Measurements from ENCODE around the gene CRISP1.
"Not testable (repeated sequence)": the region's sequence is repeated elsewhere in the genome, so short reads cannot be mapped to it uniquely, and the experiment has no call there.

CRISP1 gene, protein sequence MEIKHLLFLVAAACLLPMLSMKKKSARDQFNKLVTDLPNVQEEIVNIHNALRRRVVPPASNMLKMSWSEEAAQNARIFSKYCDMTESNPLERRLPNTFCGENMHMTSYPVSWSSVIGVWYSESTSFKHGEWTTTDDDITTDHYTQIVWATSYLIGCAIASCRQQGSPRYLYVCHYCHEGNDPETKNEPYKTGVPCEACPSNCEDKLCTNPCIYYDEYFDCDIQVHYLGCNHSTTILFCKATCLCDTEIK
- total RNA-seq = 0 reads per million in 4 donors

- no peak for DNase-seq
Observed at GRCh38 chr6:49866485-49866943, at the start of gene CRISP1. TSS of gene CRISP1 (minus strand) at chr6:49866535. CDS start at chr6:49857400, 9,135 bp downstream.

- DNase-seq = no peak
Observed at GRCh38 chr6:49915035-49915434, 48.7 kb upstream of the CRISP1 start.

- no peak for DNase-seq
Observed at GRCh38 chr6:49913636-49914375, 47.5 kb upstream of the CRISP1 start.

- no peak for DNase-seq
Observed at GRCh38 chr6:49912196-49912595, 45.9 kb upstream of the CRISP1 start.

GRCh38 chr6:49911252-49911651, 44.9 kb upstream of the CRISP1 start:
- no peak for DNase-seq

DNA sequence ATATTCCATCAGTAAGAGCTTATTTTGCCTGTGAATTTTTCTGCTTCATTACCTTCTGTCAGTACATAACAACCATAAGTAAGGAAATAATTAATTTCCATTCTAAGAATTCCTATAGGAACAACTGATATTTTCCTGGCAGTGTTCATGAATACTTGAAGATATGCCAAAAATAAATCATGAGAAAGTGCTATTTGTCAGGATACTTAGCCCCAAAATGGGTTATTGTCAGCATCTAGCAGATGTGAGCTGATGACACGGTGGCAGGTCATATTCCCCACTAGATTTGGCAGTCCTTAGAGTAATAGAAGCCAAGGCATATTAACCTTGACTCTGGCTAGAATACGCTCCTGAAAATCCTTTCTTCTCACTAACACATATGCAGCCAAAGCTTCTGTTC, 43.2 kb upstream of the CRISP1 start:
- no peak for DNase-seq

DNA sequence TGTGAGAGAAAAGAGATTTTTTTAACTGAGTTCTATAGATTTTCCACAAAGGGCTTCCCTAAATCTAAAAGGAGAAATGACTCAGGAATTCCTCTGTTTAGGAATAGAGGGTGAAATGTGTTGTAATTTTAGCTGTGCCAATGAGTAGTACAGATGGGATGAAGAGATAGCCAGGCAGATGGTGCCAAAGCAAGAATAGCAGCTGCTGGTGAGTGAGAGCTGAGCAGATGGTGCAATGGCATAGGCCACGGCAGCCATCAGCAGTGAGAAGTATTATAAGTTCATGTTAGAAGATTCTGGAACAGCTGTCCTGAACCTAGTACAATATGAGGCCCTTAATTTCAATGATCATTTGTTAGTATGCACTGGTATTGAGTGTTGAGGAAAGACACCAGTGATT, 40.2 kb upstream of the CRISP1 start:
- DNase-seq = no peak

- no peak for DNase-seq
Observed at GRCh38 chr6:49905296-49905695, 39.0 kb upstream of the CRISP1 start.

GRCh38 chr6:49902856-49903255, 36.5 kb upstream of the CRISP1 start:
- DNase-seq = no peak

DNA sequence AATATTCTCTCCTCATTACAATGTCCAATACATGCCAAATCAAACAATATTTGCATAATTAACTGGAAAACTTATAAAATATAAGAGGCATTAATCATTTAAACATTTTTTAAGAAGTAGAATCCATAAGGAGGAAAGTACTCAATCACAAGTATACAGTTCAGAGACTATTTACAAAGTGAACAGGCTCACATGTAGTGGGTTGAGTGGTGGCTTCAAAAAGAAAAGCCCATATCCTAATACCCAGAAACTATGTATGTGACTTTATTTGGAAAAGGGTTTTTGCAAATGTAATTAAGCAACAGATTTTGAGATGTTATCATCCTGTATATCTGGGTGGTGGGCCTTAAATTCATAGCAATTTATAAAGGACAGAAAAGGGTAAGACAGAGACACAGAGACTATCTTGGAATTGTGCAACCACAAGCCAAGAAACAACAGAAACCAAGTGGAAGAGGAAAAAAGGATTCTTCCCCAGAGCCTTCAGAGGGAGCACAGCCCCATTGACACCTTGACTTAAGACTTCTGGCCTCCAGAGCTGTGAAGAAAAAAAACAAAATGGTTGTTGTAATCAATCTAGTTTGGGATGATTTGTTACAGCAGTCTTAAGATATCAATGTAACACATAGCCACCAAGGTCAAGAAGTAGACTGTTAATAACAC, 32.7 kb upstream of the CRISP1 start:
- no peak for DNase-seq

GRCh38 chr6:49895553-49895952, 29.2 kb upstream of the CRISP1 start:
- DNase-seq = not testable (repeated sequence)

DNA sequence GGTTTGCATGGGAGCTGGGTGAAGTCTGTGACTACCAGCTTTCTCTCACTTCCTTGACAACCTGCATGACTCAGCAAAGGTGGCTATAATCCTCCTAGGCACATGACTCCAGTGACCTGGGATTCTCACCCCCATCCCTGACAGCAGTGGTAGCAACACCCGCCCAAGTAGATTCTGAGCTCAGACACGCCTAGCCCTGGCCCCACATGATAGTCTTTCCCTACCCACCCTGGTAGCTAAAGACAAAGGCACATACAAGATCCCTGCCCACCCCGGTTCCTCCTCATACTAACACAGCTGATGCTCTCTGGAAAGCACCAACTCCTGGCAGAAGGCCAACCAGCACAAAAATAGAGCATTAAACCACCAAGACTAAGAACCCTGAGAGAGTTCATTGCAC, 25.9 kb upstream of the CRISP1 start:
- DNase-seq = no peak

- no peak for DNase-seq
Observed at GRCh38 chr6:49890988-49891387, 24.7 kb upstream of the CRISP1 start.

GRCh38 chr6:49888742-49889431, 22.6 kb upstream of the CRISP1 start:
- no peak for DNase-seq

DNA sequence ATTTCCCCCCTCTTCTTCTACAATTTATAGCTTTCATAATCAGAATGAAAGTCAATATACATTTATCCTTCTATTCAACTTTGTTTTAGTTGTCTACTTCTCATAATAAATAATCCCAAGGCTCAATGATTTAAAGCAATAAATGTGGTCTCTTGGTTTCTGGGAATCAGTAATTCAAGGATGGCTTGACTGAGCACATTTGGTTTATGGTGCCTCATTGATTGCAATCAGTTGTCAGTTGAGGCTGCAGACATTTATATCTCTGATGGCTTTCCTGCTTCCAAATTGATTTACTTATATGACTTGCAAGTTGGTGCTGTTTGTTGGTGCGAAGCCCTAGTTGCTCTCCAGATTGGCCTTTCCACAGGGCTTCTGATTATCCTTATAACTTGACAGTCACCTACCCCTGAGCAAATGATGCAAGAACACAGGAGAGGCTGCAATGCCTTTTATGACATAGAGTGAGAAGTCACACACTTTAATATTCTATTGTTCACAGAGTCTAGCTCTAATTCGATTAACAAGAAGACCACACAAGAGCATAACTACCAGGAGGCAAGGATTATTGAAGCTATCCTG, 2.7 kb upstream of the CRISP1 start:
- DNase-seq = no peak

DNA sequence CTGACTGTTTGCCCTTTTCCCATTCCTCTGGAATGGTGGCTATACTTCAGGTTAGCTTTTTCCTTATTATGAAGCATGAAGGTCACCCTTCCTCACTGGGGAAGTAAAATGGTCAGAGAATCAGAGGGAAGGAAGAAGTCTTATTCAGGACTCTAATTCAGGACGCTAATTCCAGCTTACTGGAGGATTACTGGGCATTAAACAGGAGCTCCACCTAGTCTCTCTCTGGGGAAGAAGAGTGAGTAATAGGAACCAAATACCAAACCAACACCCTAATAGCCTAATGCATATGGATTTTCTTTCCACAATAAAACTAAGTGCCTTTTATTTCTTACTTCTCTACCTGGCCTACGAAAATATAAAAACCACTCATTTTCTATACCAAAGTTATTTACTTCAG, 10.1 kb downstream of the CRISP1 start:
- no peak for DNase-seq

DNA sequence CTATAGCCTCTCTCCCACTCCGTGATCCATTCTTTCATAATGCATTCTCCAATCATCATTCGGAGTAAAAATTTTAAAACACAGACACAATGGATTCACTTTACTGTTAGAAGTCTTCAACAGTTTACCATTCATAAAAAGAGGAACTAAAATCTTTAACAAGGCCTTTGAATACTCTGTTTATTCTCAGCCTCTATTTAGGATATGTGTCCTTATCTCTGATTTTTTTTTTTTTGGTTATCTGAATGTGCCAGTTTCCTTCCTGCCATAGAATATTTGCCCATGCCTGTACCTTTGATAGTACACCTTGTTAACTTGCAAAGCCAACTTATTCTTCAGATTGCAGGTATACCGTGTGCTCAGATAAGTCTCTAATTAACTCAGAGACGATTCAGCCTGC, 11.1 kb downstream of the CRISP1 start:
- no peak for DNase-seq

- no peak for DNase-seq
Observed at GRCh38 chr6:49852975-49853374, 13.4 kb downstream of the CRISP1 start.

GRCh38 chr6:49849213-49849907, 17.0 kb downstream of the CRISP1 start:
- DNase-seq = peak in 1 of 5 donors; percentile 22

DNA sequence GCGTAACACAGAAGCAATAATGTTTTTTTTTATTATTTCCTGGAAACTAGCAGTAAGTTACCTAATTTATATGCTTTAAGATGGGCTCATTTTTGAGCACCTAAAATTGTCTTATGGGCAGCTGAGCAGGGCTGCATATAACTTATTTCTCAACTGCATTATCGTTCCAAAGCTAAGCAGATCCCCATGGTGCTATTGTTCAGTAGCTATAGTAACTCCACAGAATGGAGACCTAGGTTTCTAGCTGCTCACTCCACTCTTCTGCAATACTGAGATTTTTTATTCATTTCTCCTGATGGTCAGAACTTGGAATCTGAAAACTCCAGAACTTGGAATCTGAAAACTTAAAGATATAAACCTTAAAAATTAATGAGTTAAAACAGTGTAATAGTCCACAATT, 18.7 kb downstream of the CRISP1 start:
- DNase-seq = no peak

DNA sequence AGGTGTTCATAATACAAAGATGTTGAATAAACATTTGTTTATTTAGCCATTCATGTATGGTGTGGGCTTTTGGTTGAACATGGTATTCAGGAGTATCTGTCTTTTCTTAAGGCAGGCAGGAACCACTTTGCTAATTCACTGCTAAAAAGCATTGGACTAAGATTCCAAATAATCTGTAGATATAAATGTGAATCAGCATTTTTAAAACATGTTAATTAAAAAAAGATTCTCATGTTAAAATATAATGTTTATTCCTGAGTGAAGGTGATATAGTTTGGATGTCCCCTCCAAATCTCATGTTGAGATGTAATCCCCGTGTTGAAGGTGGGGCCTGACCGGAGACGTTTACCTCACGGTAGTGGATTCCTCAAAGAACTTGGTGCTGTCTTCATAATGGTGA, 19.3 kb downstream of the CRISP1 start:
- no peak for DNase-seq

GRCh38 chr6:49841424-49841823, 24.9 kb downstream of the CRISP1 start:
- no peak for DNase-seq
